GM04503 (cell line): ENCODE results near the gene COL11A1.
"Not testable (repeated sequence)": the region's sequence is repeated elsewhere in the genome, so short reads cannot be mapped to it uniquely, and the experiment has no call there.

ENCODE experiments used
- DNase-seq: peaks from one replicate; pipeline ENCODE4 v3.0.0-alpha.2; 2012; ENCODE audit warnings: low read depth

COL11A1 gene

DNA sequence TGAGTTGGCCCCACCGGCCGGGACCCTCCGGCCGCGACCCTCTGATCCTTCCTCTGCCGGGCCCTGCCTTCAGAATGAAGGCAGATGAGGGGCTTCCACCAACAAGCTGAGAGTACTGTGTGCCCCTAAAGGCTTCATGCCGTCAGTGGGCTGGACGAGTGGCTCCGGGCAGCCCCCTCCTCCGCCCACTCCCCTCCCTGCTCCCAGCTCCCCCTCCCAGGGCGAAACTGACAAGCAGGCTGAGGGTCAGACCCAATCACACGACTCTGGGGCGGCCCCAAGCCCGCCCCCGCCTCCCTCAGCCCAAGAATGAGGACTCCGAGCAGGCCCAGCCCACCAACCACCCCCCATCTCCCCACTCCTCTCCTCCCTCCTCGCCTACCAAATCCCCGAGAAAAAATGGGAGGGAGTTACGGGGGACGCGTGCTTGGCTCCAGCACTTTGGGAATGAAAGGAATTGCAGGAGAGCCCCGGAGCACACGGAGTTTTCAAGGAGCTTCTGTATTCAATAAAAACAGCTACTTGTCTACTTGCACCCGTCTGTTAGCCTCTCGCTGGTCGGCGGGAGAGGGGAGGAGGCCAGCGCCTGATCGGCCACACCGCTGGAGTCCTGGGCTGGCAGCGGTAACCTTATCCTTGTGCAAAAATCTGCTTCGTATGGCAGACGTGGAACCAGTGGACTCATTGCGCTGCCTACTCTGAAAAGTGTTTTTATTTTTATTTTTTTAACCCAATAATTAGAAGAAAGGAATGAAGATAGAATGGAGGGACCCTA is at the start of gene COL11A1:
Gene COL11A1 (minus strand): TSS at position 147 of the 775 bp plus-strand sequence. CDS start 344 bp downstream, outside the sequence.
- DNase-seq = no peak

- DNase-seq = no peak
Measured at GRCh38 chr1:103156966-103157365, 48.6 kb upstream of the COL11A1 start.

GRCh38 chr1:103146166-103146565 is 37.8 kb upstream of the COL11A1 start:
- DNase-seq = no peak

DNA sequence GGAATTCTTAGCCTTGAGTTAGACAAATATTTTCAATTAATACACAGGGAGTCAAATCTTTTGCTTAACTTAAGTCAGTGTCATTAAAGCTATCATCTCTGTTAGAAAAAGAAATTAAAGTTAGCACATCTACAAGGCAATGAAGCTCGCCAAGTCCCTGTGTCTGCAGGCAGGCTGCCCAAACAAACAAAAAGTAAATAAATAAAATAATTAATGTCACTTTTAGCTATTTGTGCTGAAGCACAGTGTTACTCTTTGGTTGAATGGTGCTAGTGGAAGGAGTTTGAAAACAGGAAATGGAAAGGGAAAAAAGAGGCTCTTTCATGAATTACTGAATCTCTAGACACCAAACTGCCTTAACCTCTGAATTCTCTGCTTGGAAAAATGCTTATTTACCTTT is 37.1 kb upstream of the COL11A1 start:
- DNase-seq = no peak

GRCh38 chr1:103144681-103145080 is 36.4 kb upstream of the COL11A1 start:
- DNase-seq = no peak

GRCh38 chr1:103142461-103142860 is 34.1 kb upstream of the COL11A1 start:
- no peak for DNase-seq

DNA sequence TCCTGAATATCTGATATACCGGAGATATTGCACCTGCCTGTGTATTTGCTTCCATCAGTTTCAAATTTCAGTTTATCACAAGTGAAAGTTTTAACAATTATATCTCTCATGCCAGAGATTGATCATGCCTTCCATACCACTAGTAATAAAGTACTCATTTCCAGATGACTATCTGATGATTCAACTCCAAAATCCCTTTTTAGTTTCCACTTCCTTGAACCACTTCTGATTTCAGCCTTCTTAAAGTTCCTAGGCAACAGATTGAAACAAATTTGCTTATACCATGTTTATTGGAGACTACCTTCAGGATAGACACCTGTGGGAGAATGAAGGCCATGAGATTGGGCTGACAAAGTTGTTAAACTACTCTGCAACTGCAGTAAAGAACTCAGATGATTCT is 21.5 kb upstream of the COL11A1 start:
- DNase-seq = no peak

DNA sequence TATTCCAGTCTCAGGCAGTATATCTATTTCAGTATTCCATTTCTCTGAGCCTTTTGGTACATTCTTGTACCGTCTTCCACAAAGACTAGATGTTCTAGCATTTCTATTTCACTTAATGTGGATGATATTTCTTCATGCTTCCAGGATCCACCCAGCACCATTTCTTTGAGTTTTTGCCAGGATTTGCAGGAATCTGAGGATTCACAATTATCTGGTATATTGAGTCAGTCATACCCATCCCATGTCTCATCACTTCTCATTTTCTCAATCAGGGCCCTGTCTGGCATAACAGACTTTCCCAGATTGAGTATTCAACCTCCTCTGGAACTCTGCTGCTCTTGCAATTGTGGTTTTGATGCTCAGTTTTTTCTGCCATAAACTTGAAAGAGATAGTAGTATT is 20.9 kb upstream of the COL11A1 start:
- peak; percentile 5 for DNase-seq

DNA sequence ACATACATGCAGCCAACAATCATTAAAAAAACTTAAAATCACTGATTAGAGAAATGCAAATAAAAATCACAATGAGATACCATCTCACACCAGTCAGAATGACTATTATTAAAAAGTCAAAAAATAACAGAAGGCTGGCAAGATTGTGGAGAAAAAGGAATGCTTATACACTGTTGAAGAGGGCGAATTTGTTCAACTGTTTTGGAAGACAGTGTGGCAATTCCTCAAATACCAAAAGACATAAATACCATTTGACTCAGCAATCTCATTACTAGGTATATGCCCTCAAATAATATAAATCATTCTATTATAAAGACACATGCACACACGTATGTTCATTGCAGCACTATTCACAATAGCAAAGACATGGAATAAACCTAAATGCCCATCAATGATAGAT is 19.9 kb upstream of the COL11A1 start:
- DNase-seq = not testable (repeated sequence)

DNA sequence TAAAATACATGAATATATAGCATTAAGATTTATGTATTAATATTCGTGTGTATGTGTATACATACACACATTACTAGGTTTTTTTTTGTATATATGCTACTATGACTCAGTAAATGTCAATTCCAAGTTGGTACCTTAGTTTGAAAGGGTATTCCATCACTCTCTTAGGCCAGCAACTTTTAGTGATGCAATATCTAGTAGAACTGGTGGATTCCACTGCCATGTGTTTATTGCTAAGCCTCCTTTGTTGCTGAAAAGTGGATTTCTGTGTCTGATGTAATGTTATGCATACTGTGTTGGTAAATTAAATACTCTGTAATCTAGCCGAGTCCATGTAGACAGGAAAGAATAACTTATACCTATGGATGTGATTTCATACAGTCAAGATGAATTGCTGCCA is 16.9 kb upstream of the COL11A1 start:
- DNase-seq = no peak

DNA sequence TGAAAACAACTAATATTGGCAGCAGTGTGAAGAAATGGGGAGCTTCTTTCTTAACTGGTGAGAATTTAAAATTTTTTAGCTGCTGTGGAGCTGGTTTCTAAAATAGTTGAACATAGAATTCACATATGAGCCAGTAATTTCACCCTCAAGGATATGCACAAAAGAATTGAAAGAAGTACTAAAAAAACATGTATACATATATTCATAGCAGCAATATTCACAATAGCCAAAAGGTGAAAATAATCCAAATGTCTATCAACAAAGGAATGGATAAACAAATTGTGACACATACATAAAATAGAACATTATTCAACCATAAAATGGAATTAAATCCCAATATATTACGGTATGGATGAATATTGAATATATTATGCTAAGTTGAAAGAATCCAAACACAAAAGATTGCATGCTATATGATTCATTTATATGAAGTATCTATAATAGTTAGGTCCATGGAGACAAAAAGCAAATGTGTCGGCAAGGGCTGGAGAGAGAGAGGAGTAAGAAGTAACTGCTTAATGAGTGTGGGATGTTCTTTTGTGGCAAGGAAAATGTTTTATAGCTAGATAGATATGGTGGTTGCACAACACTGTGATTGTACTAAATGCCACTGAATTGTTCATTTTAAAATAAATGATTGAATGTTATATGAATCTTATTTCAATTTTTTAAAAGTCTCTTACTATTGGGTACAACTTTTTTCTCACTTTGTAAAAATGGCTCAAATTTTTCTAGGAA is 14.8 kb upstream of the COL11A1 start:
- DNase-seq = no peak

DNA sequence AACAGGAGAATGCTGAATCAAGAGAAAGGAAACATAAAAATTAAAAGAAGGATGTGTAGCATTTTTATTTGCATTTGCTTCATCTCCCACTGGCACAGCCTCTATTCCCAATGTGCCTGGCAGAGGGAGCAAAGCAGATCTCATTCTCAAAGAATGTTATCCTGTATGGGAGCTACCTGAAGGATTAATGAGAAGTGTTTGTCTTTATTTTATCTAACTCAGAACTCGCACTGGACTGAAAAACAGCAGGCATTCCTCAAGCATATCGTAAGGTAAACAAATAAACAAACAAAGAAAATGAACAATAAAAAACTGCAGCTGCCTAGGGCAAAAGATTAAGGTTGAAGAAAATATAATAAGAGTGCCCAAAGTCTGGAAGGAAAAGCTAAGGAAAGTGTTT is 12.7 kb upstream of the COL11A1 start:
- DNase-seq = no peak

- no peak for DNase-seq
Measured at GRCh38 chr1:103112546-103112945, 4.2 kb upstream of the COL11A1 start.

- DNase-seq = no peak
Measured at GRCh38 chr1:103111926-103112325, 3.6 kb upstream of the COL11A1 start.

GRCh38 chr1:103110701-103111100 is 2.4 kb upstream of the COL11A1 start:
- no peak for DNase-seq

GRCh38 chr1:103109311-103109920 is 1.1 kb upstream of the COL11A1 start:
- DNase-seq = no peak

- DNase-seq = no peak
Measured at GRCh38 chr1:103107741-103108375, 464 bp downstream of the COL11A1 start.

DNA sequence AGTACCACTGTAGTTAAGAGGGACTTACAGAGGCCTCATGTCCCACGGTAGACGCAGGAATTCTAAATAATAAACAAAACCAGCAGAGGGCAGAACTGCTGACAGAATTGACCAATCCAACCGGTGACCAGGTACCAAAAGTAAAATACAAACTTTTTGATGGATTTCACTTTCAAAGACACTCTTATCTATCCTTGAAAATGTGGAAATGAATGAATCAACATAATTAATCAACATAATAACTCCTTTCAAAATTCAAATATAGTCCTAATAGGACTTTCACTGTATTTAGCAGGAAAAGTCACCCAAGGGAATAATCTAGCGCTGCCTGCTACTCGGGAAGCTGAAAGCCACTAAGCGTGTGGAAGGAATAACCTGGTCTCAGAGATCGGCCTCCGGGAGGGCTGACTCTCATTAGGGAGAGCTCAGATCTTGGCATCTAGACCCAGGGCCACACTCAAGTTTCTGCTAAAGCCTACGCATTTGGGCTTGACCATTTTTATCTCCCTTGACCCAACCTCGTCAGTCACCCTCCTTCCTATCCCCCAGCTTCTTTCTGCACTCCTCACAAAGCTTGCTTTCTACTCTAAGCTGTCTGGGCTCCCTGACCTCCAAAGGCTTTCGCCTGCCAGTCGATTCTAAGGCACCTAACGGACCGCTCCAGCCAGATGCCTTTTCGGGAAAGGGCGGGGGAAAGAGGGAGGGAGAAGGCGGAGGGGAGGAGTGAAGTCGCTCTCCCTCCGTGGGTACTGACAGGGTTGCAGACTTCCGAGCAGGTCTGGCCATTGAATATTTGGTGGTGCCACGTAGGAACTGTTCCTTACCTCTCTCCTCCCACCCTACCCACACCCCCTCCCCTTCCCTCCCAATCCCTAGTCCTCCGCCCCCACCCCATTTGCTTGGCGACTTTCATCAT is 1.6 kb downstream of the COL11A1 start:
- DNase-seq = no peak

DNA sequence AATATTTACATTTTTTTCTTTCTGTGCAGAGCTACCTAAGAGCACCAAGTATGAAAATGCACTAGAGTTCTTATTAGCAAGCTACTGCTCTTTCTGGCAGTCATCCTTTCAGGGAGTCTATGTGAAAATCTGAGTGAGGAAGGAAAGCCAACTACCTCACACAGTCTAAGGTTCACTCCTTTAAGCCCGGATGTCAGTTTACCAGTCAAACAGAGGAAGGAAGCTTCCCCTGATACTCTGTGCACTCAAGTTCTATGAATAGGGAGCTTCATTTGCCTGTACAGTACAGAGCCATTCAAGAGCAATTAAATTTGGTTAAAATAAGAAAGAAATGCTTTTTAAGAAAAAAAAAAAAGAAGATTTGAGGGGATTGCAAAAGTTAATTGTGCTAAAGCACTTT is 6.9 kb downstream of the COL11A1 start:
- no peak for DNase-seq

GRCh38 chr1:103089221-103089620 is 19.1 kb downstream of the COL11A1 start:
- DNase-seq = no peak

- no peak for DNase-seq
Measured at GRCh38 chr1:103087256-103087655, 21.1 kb downstream of the COL11A1 start.

DNA sequence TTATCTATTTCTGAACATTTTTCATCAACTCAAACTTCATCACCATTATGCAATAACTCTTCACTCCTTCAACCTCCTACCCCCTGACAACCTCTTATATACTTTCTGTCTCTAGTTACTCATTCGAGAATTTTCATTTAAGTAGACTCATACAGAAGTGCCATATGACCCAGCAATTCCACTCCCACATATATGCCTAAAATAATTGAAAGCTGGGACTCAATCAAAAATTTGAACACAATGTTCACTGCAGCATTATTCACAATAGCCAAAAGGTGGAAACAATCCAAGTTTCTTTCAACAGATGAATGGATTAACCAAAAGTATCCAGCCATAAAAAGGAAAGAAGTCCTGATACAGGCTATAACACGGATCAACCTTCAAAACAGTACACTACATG is 24.1 kb downstream of the COL11A1 start:
- no peak for DNase-seq
